Osteoblast (primary cell): ENCODE measurements around the gene ARMC6. TPM values are rescaled to one million over a fixed set of nuclear protein-coding genes. Genes with fewer than 3 reads are reported as not detected.

Source experiments
- DNase-seq: peaks from one replicate; pipeline ENCODE4 v3.0.0; 2011; ENCODE audit warnings: low spot score, mixed read lengths; ENCODE audit not compliant: insufficient read length; ENCODE audit errors: missing footprints
- H2AFZ ChIP-seq: 2 replicates; pipeline ENCODE4 v1.6.0; 2011; ENCODE audit warnings: mild to moderate bottlenecking, low read length
- H3K27ac ChIP-seq: 2 replicates; pipeline ENCODE4 v1.5.1; 2011; ENCODE audit warnings: mild to moderate bottlenecking, low read depth, low read length, moderate library complexity
- H3K27me3 ChIP-seq: 2 replicates; pipeline ENCODE4 v1.6.0; 2012; ENCODE audit warnings: mild to moderate bottlenecking, control low read depth, inconsistent platforms, low read length, moderate library complexity; ENCODE audit not compliant: insufficient read depth
- H3K36me3 ChIP-seq: 2 replicates; pipeline ENCODE4 v1.5.1; 2011; ENCODE audit warnings: mild to moderate bottlenecking, low read length, control low read depth, moderate library complexity; ENCODE audit not compliant: insufficient read depth
- H3K4me1 ChIP-seq: 2 replicates; pipeline ENCODE4 v1.5.1; 2011; ENCODE audit warnings: mild to moderate bottlenecking, low read length, control low read depth, moderate library complexity; ENCODE audit not compliant: insufficient read depth
- H3K4me2 ChIP-seq: 2 replicates; pipeline ENCODE4 v1.6.0; 2011; ENCODE audit warnings: mild to moderate bottlenecking, low read length; ENCODE audit not compliant: insufficient read depth
- H3K4me3 ChIP-seq: fragments of 200-600 bp; sonication (generic); 3 replicates; pipeline ENCODE4 v1.5.1; 2012; ENCODE audit warnings: mild to moderate bottlenecking, low read length, inconsistent platforms; ENCODE audit not compliant: insufficient read depth
- H3K79me2 ChIP-seq: 2 replicates; pipeline ENCODE4 v1.6.0; 2012; ENCODE audit warnings: mild to moderate bottlenecking, low read length, control low read depth, inconsistent platforms; ENCODE audit not compliant: insufficient read depth
- H3K9me3 ChIP-seq: 2 replicates; pipeline ENCODE4 v1.5.1; 2011; ENCODE audit warnings: low read depth, low read length, control low read depth
- H4K20me1 ChIP-seq: 2 replicates; pipeline ENCODE4 v1.6.0; 2012; ENCODE audit warnings: mild to moderate bottlenecking, low read length, control low read depth; ENCODE audit not compliant: insufficient read depth
- total RNA-seq: library from RNA; depleted of rRNA; stranded (reverse); fragments of >200 nt; gene quantifications from 2 replicates; pipeline ENCODE4 v1.2.3, GENCODE V29; 2012
- TF ChIP-seq, protein P1 (sequence below): IDR thresholded peaks from 2 replicates; pipeline ENCODE4 v1.5.1; 2011; ENCODE audit warnings: mild to moderate bottlenecking, low read depth, low read length, moderate library complexity; ENCODE audit errors: extremely low read depth

Gene ARMC6
- total RNA-seq, 1 donor: 38.4 TPM

GRCh38 chr19:19055701-19056100, 22.3 kb downstream of the ARMC6 start:
- Histone ChIP-seq H3K27me3 (no peaks in the 10 kb centered on the region), H2AFZ (no peak overlapping the region), H3K36me3 (peaks cover 67% of the 10 kb centered on the region), H3K4me3 (no peak overlapping the region), H3K9me3 (no peaks in the 10 kb centered on the region), H3K79me2 (no peaks in the 10 kb centered on the region), H3K4me1 (no peaks in the 10 kb centered on the region), H3K4me2 (no peak overlapping the region), H4K20me1 (peaks cover 2% of the 10 kb centered on the region), H3K27ac (no peak overlapping the region)
- no peak for DNase-seq
- TF ChIP-seq, protein P1, sequence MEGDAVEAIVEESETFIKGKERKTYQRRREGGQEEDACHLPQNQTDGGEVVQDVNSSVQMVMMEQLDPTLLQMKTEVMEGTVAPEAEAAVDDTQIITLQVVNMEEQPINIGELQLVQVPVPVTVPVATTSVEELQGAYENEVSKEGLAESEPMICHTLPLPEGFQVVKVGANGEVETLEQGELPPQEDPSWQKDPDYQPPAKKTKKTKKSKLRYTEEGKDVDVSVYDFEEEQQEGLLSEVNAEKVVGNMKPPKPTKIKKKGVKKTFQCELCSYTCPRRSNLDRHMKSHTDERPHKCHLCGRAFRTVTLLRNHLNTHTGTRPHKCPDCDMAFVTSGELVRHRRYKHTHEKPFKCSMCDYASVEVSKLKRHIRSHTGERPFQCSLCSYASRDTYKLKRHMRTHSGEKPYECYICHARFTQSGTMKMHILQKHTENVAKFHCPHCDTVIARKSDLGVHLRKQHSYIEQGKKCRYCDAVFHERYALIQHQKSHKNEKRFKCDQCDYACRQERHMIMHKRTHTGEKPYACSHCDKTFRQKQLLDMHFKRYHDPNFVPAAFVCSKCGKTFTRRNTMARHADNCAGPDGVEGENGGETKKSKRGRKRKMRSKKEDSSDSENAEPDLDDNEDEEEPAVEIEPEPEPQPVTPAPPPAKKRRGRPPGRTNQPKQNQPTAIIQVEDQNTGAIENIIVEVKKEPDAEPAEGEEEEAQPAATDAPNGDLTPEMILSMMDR: no peak

- H3K4me1 ChIP-seq: no peaks in the 10 kb centered on the region
- TF ChIP-seq, protein P1: no peak
- DNase-seq: peak; percentile 51
- H2AFZ ChIP-seq: no peak overlapping the region
- H3K9me3 ChIP-seq: no peaks in the 10 kb centered on the region
- H3K79me2 ChIP-seq: no peaks in the 10 kb centered on the region
- no peaks in the 10 kb centered on the region for H3K27me3 ChIP-seq
- H3K36me3 ChIP-seq: peaks cover 56% of the 10 kb centered on the region
- no peak overlapping the region for H3K4me3 ChIP-seq
- peaks cover 2% of the 10 kb centered on the region for H4K20me1 ChIP-seq
- H3K27ac ChIP-seq: no peak overlapping the region
- H3K4me2 ChIP-seq: no peak overlapping the region
These were observed 23.4 kb downstream of the ARMC6 start for GRCh38 chr19:19056636-19057275.

GRCh38 chr19:19057317-19057716, 23.9 kb downstream of the ARMC6 start:
- peak; percentile 47 for DNase-seq
- no peaks in the 10 kb centered on the region for H3K9me3 ChIP-seq
- peaks cover 2% of the 10 kb centered on the region for H4K20me1 ChIP-seq
- H3K4me2 ChIP-seq: no peak overlapping the region
- H2AFZ ChIP-seq: no peak overlapping the region
- TF ChIP-seq, protein P1: no peak
- H3K4me3 ChIP-seq: no peak overlapping the region
- H3K4me1 ChIP-seq: peaks cover 2% of the 10 kb centered on the region
- H3K27ac ChIP-seq: no peak overlapping the region
- H3K79me2 ChIP-seq: no peaks in the 10 kb centered on the region
- H3K27me3 ChIP-seq: no peaks in the 10 kb centered on the region
- H3K36me3 ChIP-seq: peaks cover 50% of the 10 kb centered on the region

- H3K9me3 ChIP-seq: no peaks in the 10 kb centered on the region
- DNase-seq: no peak
- H3K27ac ChIP-seq: no peak overlapping the region
- no peaks in the 10 kb centered on the region for H3K27me3 ChIP-seq
- H3K4me1 ChIP-seq: peaks cover 6% of the 10 kb centered on the region
- H4K20me1 ChIP-seq: peaks cover 2% of the 10 kb centered on the region
- no peak overlapping the region for H3K4me3 ChIP-seq
- H2AFZ ChIP-seq: no peak overlapping the region
- TF ChIP-seq, protein P1: no peak
- H3K4me2 ChIP-seq: no peak overlapping the region
- H3K79me2 ChIP-seq: no peaks in the 10 kb centered on the region
- peaks cover 47% of the 10 kb centered on the region for H3K36me3 ChIP-seq
These were observed 24.3 kb downstream of the ARMC6 start for GRCh38 chr19:19057720-19058119.
